Measurements from ENCODE around the gene HARBI1.

Gene HARBI1

DNA sequence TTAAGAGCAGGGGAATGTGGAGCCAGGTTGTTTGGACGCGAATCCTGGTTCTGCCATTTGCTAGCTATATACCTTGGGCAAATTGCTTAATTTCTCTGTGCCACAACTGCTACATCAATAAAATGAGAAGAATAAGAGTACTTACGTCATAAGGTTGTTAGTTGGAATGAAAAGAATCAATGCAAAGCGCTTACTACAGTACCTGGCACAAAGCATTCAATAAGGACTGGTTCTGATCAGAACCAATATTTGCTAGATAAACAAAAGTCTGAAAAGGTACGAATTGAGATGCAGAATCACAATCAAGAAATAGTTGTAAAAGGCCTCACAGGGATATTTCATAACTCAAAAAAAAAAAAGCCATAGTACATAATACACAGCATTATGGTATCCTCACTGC, 34.4 kb downstream of the HARBI1 start:
- Histone ChIP-seq H3K4me3 (ENCODE audit: low read depth, low read length) (no peak overlapping the region), H3K79me2 (peaks cover 41% of the 10 kb centered on the region), H3K36me3 (ENCODE audit: control insufficient read depth, insufficient read depth, low read length) (no peaks in the 10 kb centered on the region), H2AFZ (no peak overlapping the region), H3K27me3 (ENCODE audit: control insufficient read depth, insufficient read depth, low read length) (no peaks in the 10 kb centered on the region), H3K9me3 (ENCODE audit: control insufficient read depth, low read length) (no peaks in the 10 kb centered on the region), H3K4me2 (ENCODE audit: low read length) (no peak overlapping the region), H3K27ac (no peak overlapping the region), H3K9ac (no peak overlapping the region), H3K4me1 (no peaks in the 10 kb centered on the region)
- TF ChIP-seq CTCF (IDR thresholded peaks at IDR 0.05), result no peak

- Histone ChIP-seq H2AFZ (no peak overlapping the region), H3K4me2 (ENCODE audit: low read length) (no peak overlapping the region), H3K27me3 (ENCODE audit: control insufficient read depth, insufficient read depth, low read length) (no peaks in the 10 kb centered on the region), H3K36me3 (ENCODE audit: control insufficient read depth, insufficient read depth, low read length) (no peaks in the 10 kb centered on the region), H3K9ac (no peak overlapping the region), H3K9me3 (ENCODE audit: control insufficient read depth, low read length) (no peaks in the 10 kb centered on the region), H3K4me3 (ENCODE audit: low read depth, low read length) (no peak overlapping the region), H3K27ac (no peak overlapping the region), H3K79me2 (peaks cover 39% of the 10 kb centered on the region), H3K4me1 (peaks cover 2% of the 10 kb centered on the region)
- no peak for TF ChIP-seq CTCF (IDR thresholded peaks at IDR 0.05)
These were observed 40.0 kb downstream of the HARBI1 start for GRCh38 chr11:46577058-46577457.

- peaks cover 36% of the 10 kb centered on the region for H3K79me2 ChIP-seq
- no peaks in the 10 kb centered on the region for H3K27me3 ChIP-seq (ENCODE audit: control insufficient read depth, insufficient read depth, low read length)
- no peaks in the 10 kb centered on the region for H3K36me3 ChIP-seq (ENCODE audit: control insufficient read depth, insufficient read depth, low read length)
- TF ChIP-seq CTCF (IDR thresholded peaks at IDR 0.05), result no peak
- H3K9me3 ChIP-seq (ENCODE audit: control insufficient read depth, low read length), result no peaks in the 10 kb centered on the region
- no peak overlapping the region for H3K4me2 ChIP-seq (ENCODE audit: low read length)
- no peak overlapping the region for H3K9ac ChIP-seq
- no peak overlapping the region for H3K4me3 ChIP-seq (ENCODE audit: low read depth, low read length)
- no peak overlapping the region for H3K27ac ChIP-seq
- peaks cover 2% of the 10 kb centered on the region for H3K4me1 ChIP-seq
- H2AFZ ChIP-seq, result no peak overlapping the region
These were observed 42.4 kb downstream of the HARBI1 start for GRCh38 chr11:46574656-46575055.

DNA sequence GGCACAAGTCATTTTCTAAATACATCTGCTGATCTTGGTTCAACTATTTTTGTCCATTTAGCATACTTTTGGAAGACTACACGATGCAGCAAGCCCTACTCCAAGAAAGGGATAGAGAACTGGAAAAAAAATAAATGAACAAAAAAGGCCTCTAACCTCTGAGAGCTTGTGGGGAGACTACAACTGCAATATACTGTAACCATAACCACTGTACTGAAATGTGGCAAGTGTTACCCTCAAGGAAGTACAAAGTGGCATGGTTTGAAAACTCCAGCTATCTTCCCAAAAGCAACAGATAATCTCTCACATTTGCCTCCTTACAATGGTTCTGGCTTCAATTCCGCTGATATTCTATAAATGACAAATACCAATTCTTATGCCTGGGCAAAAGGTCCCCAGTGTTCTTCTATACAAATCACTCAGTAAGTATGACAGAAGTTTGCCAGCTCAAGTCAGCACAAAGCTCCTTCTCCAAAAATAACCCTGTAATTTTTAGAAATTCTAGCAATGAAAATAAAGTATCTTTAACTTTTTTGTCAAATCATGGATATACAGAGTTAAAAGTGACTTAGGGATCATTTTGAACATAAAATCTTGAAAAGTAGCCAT, 46.1 kb downstream of the HARBI1 start:
- peaks cover 40% of the 10 kb centered on the region for H3K79me2 ChIP-seq
- no peaks in the 10 kb centered on the region for H3K36me3 ChIP-seq (ENCODE audit: control insufficient read depth, insufficient read depth, low read length)
- no peak overlapping the region for H3K4me2 ChIP-seq (ENCODE audit: low read length)
- no peaks in the 10 kb centered on the region for H3K27me3 ChIP-seq (ENCODE audit: control insufficient read depth, insufficient read depth, low read length)
- H3K9ac ChIP-seq, result no peak overlapping the region
- TF ChIP-seq CTCF (IDR thresholded peaks at IDR 0.05), result no peak
- H2AFZ ChIP-seq, result no peak overlapping the region
- no peak overlapping the region for H3K27ac ChIP-seq
- no peak overlapping the region for H3K4me3 ChIP-seq (ENCODE audit: low read depth, low read length)
- peaks cover 2% of the 10 kb centered on the region for H3K4me1 ChIP-seq
- no peaks in the 10 kb centered on the region for H3K9me3 ChIP-seq (ENCODE audit: control insufficient read depth, low read length)

GRCh38 chr11:46565232-46565840, 51.7 kb downstream of the HARBI1 start:
- H3K79me2 ChIP-seq, result peaks cover 27% of the 10 kb centered on the region
- no peaks in the 10 kb centered on the region for H3K9me3 ChIP-seq (ENCODE audit: control insufficient read depth, low read length)
- no peaks in the 10 kb centered on the region for H3K36me3 ChIP-seq (ENCODE audit: control insufficient read depth, insufficient read depth, low read length)
- H3K27me3 ChIP-seq (ENCODE audit: control insufficient read depth, insufficient read depth, low read length), result no peaks in the 10 kb centered on the region
- H3K4me3 ChIP-seq (ENCODE audit: low read depth, low read length), result no peak overlapping the region
- no peak overlapping the region for H3K4me2 ChIP-seq (ENCODE audit: low read length)
- H2AFZ ChIP-seq, result no peak overlapping the region
- H3K4me1 ChIP-seq, result no peaks in the 10 kb centered on the region
- H3K27ac ChIP-seq, result no peak overlapping the region
- no peak overlapping the region for H3K9ac ChIP-seq
- TF ChIP-seq CTCF (IDR thresholded peaks at IDR 0.05), result no peak

All from parathyroid adenoma (tissue), 2 donors.